GM19397 (cell line): Measurements from ENCODE around the gene BACH2.

Source experiments
- ATAC-seq: cut with Tn5 transposase; IDR thresholded peaks from one replicate; pipeline ENCODE4 v1.9.1; 2021; ENCODE audit warnings: mild to moderate bottlenecking, moderate library complexity; ENCODE audit not compliant: unreplicated experiment

BACH2 gene

GRCh38 chr6:89951574-89952104 is 345.0 kb downstream of the BACH2 start:
- ATAC-seq, result no peak

GRCh38 chr6:89950879-89951391 is 345.7 kb downstream of the BACH2 start:
- no peak for ATAC-seq

- no peak for ATAC-seq
Measured at GRCh38 chr6:89950446-89950845, 346.2 kb downstream of the BACH2 start.

- no peak for ATAC-seq
Measured at GRCh38 chr6:89948876-89949275, 347.8 kb downstream of the BACH2 start.

- ATAC-seq, result no peak
Measured at GRCh38 chr6:89944826-89945407, 351.7 kb downstream of the BACH2 start.

GRCh38 chr6:89944181-89944755 is 352.4 kb downstream of the BACH2 start:
- no peak for ATAC-seq

- no peak for ATAC-seq
Measured at GRCh38 chr6:89942601-89943000, 354.0 kb downstream of the BACH2 start.

- ATAC-seq, result no peak
Measured at GRCh38 chr6:89941763-89942497, 354.7 kb downstream of the BACH2 start.

GRCh38 chr6:89941031-89941762 is 355.4 kb downstream of the BACH2 start:
- ATAC-seq, result no peak

- ATAC-seq, result no peak
Measured at GRCh38 chr6:89940225-89941027, 356.2 kb downstream of the BACH2 start.

- ATAC-seq, result no peak
Measured at GRCh38 chr6:89939144-89939543, 357.5 kb downstream of the BACH2 start.

GRCh38 chr6:89938014-89938413 is 358.6 kb downstream of the BACH2 start:
- ATAC-seq, result no peak

GRCh38 chr6:89936177-89936576 is 360.5 kb downstream of the BACH2 start:
- ATAC-seq, result no peak

- ATAC-seq, result no peak
Measured at GRCh38 chr6:89934685-89935366, 361.8 kb downstream of the BACH2 start.

GRCh38 chr6:89932245-89932802 is 364.3 kb downstream of the BACH2 start:
- no peak for ATAC-seq

- no peak for ATAC-seq
Measured at GRCh38 chr6:89930789-89931188, 365.9 kb downstream of the BACH2 start.

GRCh38 chr6:89928604-89929003 is 368.0 kb downstream of the BACH2 start:
- ATAC-seq, result no peak

GRCh38 chr6:89927791-89928550 is 368.7 kb downstream of the BACH2 start:
- ATAC-seq, result no peak

- ATAC-seq, result no peak
Measured at GRCh38 chr6:89927264-89927663, 369.4 kb downstream of the BACH2 start.
